ENCODE data around the gene GALNT18.

The GALNT18 gene

GRCh38 chr11:11263238-11264005, 358.4 kb downstream of the GALNT18 start:
- DNase-seq (ENCODE audit: low spot score): no peak

- no peak for DNase-seq (ENCODE audit: low spot score)
Measured at GRCh38 chr11:11262171-11262920, 359.5 kb downstream of the GALNT18 start.

DNA sequence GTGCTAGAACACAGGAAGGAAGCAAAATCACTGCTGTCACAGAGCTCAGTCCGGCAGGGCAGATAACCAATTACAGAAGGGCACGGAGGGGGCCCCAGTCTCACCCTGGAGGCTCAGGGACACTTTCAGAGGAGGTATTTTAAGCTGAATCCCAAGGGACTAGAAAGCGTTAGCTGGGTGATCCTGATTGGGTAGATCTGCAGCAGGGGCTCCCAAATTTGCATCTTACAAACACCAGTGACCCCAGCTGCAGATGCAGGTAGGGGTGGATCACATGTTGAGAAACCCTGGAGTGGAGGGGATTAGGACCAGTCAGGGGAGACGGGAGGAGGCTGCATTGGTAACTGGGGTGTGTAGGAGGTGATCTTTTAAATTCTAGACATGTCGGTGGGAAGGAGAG, 360.2 kb downstream of the GALNT18 start:
- no peak for DNase-seq (ENCODE audit: low spot score)

DNA sequence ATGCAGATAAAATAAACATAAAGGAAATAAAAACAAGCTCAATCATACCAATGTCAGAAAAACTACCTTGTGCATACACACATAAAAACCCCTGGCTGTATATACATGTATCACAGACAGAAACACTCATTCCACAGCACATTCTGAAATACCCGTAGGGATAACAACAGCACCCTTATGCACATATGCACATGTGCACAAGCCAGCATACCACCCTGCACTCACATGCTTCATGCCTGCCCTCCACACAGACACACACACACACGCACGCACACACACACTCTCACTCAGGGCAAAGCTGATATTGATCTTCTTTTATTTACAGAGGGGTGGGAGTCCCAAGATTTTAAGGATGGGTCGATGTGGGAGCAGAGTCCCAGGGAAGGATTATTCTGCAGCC, 360.9 kb downstream of the GALNT18 start:
- DNase-seq (ENCODE audit: low spot score): no peak

DNA sequence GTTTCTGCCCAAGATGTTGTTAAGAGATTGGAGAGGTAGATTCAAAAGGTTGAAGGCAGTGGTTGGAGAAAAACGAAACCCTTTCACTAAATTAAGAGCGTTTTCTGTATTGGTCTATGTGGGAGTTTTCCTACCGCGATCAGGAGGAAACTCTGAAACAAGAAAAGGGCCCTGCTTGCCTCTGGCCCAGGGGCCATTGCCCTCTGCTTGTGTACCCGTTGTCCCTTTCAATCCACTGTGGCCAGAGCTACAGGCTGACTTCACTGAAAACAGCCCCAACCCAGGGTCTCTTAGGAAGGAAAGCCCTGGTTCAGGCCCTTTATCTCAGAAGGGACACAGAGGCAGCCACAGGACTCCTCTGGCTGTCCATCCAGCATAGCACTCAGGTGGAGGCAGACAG, 367.8 kb downstream of the GALNT18 start:
- DNase-seq (ENCODE audit: low spot score): no peak

DNA sequence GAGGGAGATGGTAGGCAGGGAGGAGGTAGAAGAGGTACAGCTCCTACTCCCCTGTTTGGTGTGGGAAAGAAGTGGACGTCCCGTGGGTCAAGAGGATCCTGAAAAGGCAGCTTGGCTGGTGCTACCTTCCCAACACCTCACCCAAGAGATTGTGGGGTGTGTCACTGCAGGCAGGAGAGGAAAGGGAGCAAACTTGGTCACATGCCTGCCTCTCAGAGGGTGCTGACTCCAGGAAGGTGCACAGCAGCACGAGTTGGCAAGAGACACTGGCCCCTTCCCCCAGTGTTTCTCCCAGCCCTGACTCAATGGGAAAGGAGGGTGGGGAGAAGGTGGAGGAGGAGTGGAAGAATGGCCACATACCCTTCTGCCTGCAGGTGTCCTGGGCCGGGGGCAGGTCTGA, 368.3 kb downstream of the GALNT18 start:
- DNase-seq (ENCODE audit: low spot score): no peak

- no peak for DNase-seq (ENCODE audit: low spot score)
Measured at GRCh38 chr11:11252403-11252802, 369.4 kb downstream of the GALNT18 start.

- DNase-seq (ENCODE audit: low spot score): no peak
Measured at GRCh38 chr11:11251394-11251970, 370.3 kb downstream of the GALNT18 start.

GRCh38 chr11:11250470-11250869, 371.3 kb downstream of the GALNT18 start:
- no peak for DNase-seq (ENCODE audit: low spot score)

DNA sequence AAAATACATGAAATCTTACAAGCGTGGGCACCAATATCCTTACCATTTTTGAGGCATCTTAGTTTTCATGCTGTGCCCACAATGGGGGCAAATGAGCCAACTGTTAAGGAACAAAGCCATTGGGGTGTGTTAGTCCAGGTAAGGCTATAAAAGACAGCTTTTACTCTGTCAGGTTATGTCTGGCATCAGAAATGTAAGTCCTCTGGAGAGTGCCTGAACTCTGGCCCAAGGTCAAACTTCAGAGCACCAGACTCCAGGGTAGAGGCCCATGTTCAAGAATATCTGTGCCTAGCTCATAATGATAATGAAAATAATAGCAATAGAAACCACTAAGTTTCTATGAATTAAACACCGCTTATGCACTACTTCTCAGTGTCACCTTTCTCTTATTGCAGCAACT, 374.2 kb downstream of the GALNT18 start:
- DNase-seq (ENCODE audit: low spot score): no peak

GRCh38 chr11:11247086-11247485, 374.7 kb downstream of the GALNT18 start:
- no peak for DNase-seq (ENCODE audit: low spot score)

- no peak for DNase-seq (ENCODE audit: low spot score)
Measured at GRCh38 chr11:11246166-11246565, 375.6 kb downstream of the GALNT18 start.

GRCh38 chr11:11245453-11245852, 376.4 kb downstream of the GALNT18 start:
- DNase-seq (ENCODE audit: low spot score): no peak

GRCh38 chr11:11244470-11245080, 377.2 kb downstream of the GALNT18 start:
- DNase-seq (ENCODE audit: low spot score): no peak

DNA sequence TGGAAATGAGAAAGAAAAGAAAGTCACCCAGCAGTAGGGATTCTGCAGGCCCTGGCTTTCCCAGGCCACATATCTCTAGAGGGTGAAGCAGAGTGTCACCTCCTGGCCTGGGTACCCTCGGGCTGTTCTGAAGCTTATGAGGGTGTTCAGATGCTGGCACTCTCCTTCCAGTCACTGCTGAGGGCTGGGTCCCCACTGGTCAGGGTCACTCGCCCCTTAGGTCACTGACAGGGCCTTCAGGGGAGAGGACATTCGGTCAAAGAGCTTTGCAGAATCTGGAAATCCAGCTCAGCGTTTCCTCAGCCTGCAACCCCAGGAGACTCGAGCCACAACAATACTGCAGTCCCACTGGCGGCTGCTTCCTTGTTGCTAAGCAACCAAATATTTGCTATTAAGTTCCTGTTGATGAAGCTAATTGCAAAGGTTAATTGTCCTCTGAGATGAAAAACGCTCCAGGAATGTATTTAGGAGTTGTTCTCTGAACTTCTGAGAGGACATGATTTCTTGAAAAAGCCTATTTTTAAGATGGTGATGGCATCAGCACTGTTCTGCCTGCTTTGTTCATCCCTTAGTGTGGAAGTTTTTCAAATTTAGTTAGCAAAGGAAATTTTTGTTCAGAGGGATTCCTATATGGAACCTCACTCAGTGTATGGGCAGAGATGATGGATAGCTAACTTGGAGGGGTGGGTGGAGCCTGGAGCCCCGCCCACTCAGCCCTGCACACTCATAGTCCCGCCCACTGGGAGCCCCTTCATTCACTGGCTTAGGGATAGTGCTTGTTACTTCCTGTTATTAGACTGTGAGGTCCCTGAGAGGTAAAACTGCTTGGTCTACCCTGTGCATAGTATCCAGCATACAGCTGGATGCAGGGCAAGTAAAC, 378.0 kb downstream of the GALNT18 start:
- no peak for DNase-seq (ENCODE audit: low spot score)

GRCh38 chr11:11243209-11243589, 378.6 kb downstream of the GALNT18 start:
- no peak for DNase-seq (ENCODE audit: low spot score)

- DNase-seq (ENCODE audit: low spot score): no peak
Measured at GRCh38 chr11:11241284-11241683, 380.5 kb downstream of the GALNT18 start.

DNA sequence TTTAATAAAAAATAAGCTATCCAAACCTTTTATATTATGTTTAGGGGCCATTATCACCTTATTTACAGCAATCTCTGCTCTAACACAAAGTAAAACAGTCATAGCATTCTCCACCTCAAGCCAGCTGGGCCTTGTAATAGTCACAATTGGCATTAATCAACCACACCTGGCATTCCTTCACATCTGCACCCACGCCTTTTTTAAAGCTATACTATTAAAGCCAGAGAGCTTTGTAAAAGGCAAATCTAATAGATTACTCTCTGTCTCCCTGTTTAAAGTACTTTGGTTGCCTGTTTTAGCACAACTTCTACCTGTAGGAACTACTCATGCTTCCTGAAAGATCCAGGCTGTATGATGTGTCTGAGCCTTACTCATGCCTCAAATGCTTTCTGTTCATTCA, 381.8 kb downstream of the GALNT18 start:
- no peak for DNase-seq (ENCODE audit: low spot score)

DNA sequence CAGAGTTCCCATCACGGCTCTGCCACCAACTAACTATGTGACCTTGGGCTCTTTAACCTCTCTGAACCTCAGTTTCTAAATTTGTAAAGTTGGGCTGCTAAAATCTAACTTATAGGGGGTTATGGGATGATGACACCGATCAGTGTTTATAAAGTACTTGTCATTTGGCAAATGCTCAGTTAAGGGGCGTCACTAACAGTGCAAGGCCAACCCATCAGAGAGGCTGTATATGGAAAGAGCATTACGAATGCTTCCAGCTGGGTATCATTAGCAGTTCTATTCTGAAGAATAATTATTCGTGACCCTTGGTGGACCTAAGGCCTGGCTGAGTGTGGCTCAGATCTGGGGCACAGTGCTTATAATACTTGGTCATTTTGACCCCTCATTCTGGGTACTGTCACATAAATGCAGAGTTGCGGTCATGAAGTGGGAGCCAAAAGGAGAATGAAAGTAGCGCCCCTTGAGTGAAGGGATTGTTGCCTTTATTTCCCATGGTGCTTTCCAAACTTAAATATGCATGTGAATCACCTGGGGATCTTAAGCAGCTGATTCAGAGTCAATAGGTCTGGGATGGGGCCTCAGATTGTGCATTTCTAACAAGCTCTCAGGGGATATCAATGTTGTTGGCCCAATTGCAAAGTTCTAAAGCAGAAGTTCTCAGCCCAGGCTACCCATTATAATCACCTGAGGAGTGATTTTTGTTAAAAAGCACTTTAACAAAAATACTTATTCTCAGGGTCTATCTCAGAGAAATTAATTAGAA, 384.6 kb downstream of the GALNT18 start:
- no peak for DNase-seq (ENCODE audit: low spot score)

GRCh38 chr11:11236498-11237059, 385.2 kb downstream of the GALNT18 start:
- DNase-seq (ENCODE audit: low spot score): no peak

- no peak for DNase-seq (ENCODE audit: low spot score)
Measured at GRCh38 chr11:11231763-11232162, 390.0 kb downstream of the GALNT18 start.
